Activated T-helper 1 cell treated with anti-CD3 and anti-CD28 coated beads, Interleukin-2, amount 50 U/mL, for 16 hours (primary cell): ENCODE data around the gene LRRN3.

ENCODE experiments used
- DNase-seq, 2 donors: peaks; one replicate each; pipeline ENCODE4 v3.0.0-alpha.2; 2020; ENCODE audit warnings: low read depth in 1 of 2, low spot score in 1 of 2

The LRRN3 gene

DNA sequence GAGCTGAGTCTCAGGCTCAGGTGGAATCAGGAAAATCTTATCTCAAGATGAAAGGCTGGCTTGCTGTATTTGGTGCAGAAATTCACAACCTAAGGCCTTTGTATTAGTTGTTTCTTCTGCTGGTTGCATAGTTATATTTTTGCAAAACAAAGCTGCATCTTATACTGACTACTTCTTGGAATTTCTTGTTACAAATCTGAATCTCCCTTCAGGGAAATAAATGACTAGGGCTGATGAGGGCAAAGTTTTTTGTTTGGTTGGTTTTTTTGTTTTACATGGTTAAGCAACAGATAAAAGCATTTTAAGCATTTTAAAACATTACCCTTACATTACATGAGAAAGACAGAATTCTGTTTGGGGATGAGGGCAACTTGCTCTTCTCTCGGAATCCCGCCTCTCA, 13.9 kb upstream of the LRRN3 start:
- no peak for DNase-seq

DNA sequence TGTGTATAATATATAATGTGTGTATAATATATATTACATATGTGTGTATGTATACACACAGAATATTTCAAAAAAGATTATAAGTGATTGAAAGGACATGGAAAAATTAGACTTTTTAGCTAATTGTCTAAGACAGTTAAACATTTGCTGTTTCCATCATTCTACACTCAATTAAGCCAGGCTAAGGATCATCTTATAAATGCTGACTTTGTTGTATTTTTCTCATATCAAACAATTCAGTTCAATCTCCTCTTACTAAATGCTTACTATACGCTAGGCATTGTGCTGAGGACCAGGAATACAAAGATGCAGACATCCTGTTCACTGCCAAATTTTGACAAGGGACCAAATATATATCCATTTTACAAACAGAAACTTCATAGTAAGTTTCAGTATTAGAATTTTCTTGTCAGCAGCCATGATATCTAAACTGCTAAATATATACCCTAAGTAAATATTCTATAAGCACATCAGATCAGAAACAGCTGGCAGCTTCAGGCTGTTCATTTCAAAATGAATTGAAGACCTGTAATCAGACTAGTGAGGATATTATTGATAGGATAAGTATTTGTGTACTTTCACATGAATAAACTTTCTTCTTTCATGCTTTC, 10.3 kb upstream of the LRRN3 start:
- DNase-seq: no peak

DNA sequence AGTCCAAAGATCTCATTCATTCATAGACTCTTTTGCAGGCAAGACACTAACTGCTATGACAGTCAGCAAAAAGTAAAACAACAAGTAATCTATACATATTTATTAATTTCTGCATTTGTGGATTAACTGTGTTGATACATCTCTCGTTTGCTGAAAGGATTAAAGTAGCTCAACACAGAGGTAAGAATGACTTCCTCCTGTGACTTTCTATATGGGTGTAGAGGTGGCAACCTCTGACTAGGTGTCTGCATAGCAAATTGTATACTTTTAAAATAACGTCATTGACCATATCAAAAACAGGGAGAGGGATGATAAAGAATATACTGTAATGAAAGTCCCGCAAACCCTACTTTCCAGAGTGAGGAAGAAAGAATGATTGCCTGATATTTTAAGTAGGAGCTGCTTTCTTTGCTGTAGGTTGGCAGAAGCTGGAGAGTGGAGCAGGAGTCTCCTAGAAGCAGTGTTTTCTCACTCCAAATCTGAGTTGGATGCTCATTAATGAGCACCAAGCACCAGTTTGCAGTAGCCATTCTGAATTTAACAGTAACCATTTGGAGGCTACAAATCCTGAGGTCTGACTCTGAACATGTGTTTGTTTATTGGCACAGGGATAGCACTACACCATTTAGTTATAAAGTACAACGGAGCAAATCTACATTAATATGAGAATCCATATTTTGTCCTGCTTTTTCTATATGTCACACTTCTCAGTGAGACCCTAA, 9.2 kb upstream of the LRRN3 start:
- no peak for DNase-seq

GRCh38 chr7:111082351-111082750, 8.6 kb upstream of the LRRN3 start:
- DNase-seq: no peak

GRCh38 chr7:111083413-111083812, 7.5 kb upstream of the LRRN3 start:
- peak in 1 of 2 donors; percentile 17 for DNase-seq

DNA sequence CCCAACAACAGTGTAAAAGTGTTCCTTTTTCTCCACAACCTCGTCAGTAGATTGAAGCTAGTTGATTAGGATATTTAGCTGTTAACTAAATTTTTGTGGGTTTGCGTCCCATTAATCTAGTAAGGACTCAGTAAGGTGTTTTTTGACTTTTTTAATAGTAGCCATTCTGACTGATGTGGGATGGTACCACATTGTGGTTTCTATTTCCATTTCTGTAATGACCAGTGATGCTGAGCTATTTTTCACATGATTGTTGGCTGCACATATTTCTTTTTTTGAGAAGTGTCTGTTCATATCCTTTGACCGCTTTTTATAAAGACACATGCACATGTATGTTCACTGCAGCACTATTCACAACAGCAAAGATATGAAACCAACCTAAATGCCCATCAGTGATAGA, 5.6 kb upstream of the LRRN3 start:
- DNase-seq: no peak

- no peak for DNase-seq
These were observed 4.4 kb upstream of the LRRN3 start for GRCh38 chr7:111086532-111086931.

DNA sequence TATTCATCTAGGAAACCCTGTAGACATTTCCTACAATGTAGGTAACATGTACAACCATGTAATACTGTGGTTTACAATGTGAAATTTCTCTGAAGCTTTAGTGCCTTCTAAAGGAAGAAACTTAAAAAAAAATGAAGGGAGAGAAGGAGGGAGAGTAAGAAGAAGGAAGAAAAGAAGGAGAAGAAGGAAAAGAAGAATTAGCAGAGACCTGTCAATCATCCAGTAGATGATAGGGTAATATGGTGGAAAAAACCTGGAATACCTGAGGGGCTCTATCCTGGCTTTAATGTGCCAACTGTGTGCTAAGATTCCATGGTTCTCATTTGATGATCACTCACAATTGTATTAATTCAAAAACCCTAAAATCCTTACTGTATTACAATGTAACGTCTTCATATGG, 2.6 kb upstream of the LRRN3 start:
- DNase-seq: no peak

GRCh38 chr7:111089822-111090426, 1.0 kb upstream of the LRRN3 start:
- DNase-seq: no peak

DNA sequence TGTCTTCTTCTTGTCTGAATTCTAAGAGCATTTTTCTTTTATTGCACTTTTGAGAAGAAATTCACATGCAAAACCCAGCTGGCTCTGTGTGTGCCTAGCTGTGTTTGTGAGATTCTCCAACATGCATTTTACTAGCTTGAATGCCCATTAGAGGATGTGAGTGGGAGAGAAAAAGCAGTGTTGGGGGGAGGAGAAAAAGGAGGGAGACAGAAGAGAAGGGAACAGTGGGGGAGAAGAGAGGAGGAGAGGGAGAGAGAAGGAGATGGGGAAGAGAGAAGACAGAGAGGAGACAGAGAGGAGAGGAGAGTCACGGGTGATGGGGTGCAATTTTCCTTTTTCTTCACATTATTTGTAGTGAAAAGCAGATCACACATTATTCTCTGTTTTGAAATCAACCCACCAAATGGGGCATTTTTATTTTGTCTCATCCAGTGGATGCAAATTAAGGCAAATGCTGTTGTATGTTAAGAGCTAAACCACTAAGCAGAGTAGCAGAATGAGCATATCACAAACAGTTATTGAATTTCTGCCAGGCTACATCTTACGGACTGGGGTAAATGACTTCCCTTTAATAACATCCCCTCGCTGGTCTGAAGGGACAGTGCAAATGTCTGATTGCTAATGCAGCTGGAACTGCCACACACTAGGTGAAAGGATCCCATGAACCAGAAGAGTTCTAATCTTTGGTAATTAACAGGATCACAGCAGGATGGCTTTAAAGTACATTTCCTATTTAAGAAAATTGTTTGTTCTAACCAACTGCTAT, 849 bp downstream of the LRRN3 start:
- DNase-seq: no peak

DNA sequence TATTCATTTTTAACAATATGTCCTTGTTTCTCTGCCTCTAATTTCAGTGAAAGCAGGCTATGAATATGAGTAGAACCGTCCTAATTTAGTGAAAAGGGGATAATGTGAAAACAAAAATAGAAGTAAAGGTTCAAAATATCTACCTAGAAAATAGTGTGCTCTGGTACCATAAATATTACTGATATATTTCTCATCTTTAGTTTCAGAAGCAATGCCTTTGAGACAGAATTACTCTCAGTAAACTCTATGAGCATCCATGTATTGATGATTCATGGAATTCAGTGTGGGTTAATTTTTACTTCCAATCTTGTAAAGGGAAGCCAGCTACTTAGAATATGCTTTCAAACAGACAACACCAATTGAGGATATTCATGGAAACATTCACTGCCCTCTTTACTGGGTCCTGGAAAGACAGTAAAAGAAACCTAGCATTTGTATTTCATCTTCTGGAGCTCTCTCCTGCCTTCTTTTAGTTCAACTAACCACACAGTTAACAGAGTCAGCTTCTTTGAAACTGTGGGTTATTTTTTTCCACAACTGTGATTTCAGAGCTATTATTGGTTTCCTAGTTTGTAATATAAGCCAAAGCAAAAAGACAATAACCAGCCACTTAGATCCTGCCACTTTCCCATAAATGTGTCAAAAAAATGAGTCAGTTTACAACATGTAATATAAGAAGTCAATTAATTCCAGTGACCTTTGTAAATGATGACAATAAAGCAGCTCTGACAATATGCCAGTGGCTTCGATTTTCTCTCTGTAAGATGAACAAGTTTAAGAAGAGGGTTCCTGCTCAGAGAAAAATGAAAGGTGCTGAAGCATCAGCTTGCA, 1.7 kb downstream of the LRRN3 start:
- DNase-seq: no peak

DNA sequence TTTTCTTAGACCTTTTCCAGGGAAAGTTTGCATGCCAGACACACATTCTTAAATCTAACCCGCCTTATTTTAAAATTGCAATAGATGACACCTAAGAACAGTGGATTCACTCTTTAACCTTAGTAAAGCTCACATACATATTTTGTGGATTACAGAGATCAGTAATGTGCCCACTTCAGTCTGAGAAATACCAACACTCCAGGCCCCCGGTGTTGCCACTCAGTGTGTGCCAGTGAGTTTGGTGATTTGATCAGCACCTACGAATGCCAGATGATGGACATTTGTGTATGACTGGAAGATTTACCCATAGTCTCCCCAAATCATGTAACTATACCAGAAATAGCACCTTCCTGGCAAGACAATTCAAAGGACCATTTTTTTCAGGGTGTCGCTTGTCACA, 2.6 kb downstream of the LRRN3 start:
- DNase-seq: no peak

GRCh38 chr7:111094419-111094818, 3.5 kb downstream of the LRRN3 start:
- DNase-seq: no peak

DNA sequence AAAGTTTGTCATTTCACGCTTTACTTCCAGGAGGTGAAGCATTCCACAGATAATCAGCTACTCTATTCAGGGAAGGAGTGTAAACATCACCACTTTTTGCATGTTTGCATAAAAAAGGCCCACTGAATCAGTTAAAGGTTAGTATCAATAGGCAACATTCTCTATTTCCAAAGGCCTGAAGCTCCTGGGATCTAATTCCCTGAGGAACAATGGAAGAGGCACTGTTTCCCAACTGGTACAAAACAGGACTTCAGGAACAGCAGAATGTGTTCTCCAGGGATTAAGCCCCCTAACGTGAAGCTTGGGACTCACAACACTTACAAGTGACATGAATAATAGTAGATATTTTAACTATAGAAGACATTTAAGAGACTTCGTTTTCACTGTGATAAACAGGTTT, 6.1 kb downstream of the LRRN3 start:
- no peak for DNase-seq

- DNase-seq: peak; percentile 8 to 12
These were observed 7.3 kb downstream of the LRRN3 start for GRCh38 chr7:111098011-111098925.

DNA sequence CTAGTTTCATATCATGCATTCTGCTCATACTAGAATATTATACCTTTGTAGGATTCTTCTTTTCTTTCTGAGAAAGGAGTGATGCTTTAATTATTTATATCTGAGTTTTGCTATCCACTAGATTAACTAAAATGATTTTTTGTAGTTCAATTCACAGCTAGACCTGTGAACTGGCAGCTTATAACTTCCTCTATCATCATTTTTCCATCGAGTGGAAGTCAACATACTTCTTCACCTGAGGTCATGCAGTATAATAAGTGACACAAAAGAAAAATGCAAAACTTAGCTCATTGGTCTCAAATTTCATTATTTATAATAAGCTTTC, 8.0 kb downstream of the LRRN3 start:
- DNase-seq: no peak

GRCh38 chr7:111101856-111102646, 11.1 kb downstream of the LRRN3 start:
- no peak for DNase-seq

GRCh38 chr7:111103136-111103535, 12.2 kb downstream of the LRRN3 start:
- no peak for DNase-seq

GRCh38 chr7:111103678-111104274, 12.8 kb downstream of the LRRN3 start:
- DNase-seq: no peak
